ENCODE data around the gene FAM114A2.

FAM114A2 gene

GRCh38 chr5:154063372-154063771 is 24.7 kb upstream of the FAM114A2 start:
- H3K4me1 Mint-ChIP-seq (ENCODE audit: low read depth) = peaks cover 8% of the 10 kb centered on the region
- intact Hi-C loops (cut with micrococcal nuclease) = no loop called here
- H3K27me3 Mint-ChIP-seq = no peaks in the 10 kb centered on the region
- H3K4me3 Mint-ChIP-seq = no peak overlapping the region
- no peaks in the 10 kb centered on the region for H3K36me3 Mint-ChIP-seq (ENCODE audit: low read depth)
- H3K27ac Mint-ChIP-seq = no peak overlapping the region
- H3K9me3 Mint-ChIP-seq = no peaks in the 10 kb centered on the region

- Mint-ChIP-seq H3K4me3 (no peak overlapping the region), H3K27me3 (no peaks in the 10 kb centered on the region), H3K27ac (no peak overlapping the region), H3K4me1 (ENCODE audit: low read depth) (peaks cover 16% of the 10 kb centered on the region), H3K9me3 (no peaks in the 10 kb centered on the region), H3K36me3 (ENCODE audit: low read depth) (peaks cover 8% of the 10 kb centered on the region)
- intact Hi-C loops (cut with micrococcal nuclease) = no loop called here
These were observed 21.9 kb upstream of the FAM114A2 start for GRCh38 chr5:154060606-154061005.

GRCh38 chr5:154059583-154059982 is 20.9 kb upstream of the FAM114A2 start:
- H3K4me1 Mint-ChIP-seq (ENCODE audit: low read depth) = peaks cover 16% of the 10 kb centered on the region
- H3K27me3 Mint-ChIP-seq = no peaks in the 10 kb centered on the region
- H3K36me3 Mint-ChIP-seq (ENCODE audit: low read depth) = peaks cover 18% of the 10 kb centered on the region
- no peak overlapping the region for H3K27ac Mint-ChIP-seq
- no peak overlapping the region for H3K4me3 Mint-ChIP-seq
- no peaks in the 10 kb centered on the region for H3K9me3 Mint-ChIP-seq
- intact Hi-C loops (cut with micrococcal nuclease) = no loop called here

GRCh38 chr5:154059039-154059430 is 20.3 kb upstream of the FAM114A2 start:
- Mint-ChIP-seq H3K27ac (no peak overlapping the region), H3K4me3 (no peak overlapping the region), H3K4me1 (ENCODE audit: low read depth) (peaks cover 16% of the 10 kb centered on the region), H3K9me3 (no peaks in the 10 kb centered on the region), H3K36me3 (ENCODE audit: low read depth) (peaks cover 24% of the 10 kb centered on the region), H3K27me3 (no peaks in the 10 kb centered on the region)
- intact Hi-C loops (cut with micrococcal nuclease) = no loop called here

GRCh38 chr5:154058055-154059038 is 19.6 kb upstream of the FAM114A2 start:
- peaks cover 16% of the 10 kb centered on the region for H3K4me1 Mint-ChIP-seq (ENCODE audit: low read depth)
- intact Hi-C loops (cut with micrococcal nuclease) = no loop called here
- H3K27ac Mint-ChIP-seq = no peak overlapping the region
- no peaks in the 10 kb centered on the region for H3K9me3 Mint-ChIP-seq
- H3K4me3 Mint-ChIP-seq = no peak overlapping the region
- H3K27me3 Mint-ChIP-seq = no peaks in the 10 kb centered on the region
- peaks cover 31% of the 10 kb centered on the region for H3K36me3 Mint-ChIP-seq (ENCODE audit: low read depth)

- no peak overlapping the region for H3K27ac Mint-ChIP-seq
- H3K27me3 Mint-ChIP-seq = no peaks in the 10 kb centered on the region
- H3K4me1 Mint-ChIP-seq (ENCODE audit: low read depth) = peaks cover 16% of the 10 kb centered on the region
- intact Hi-C loops (cut with micrococcal nuclease) = no loop called here
- H3K9me3 Mint-ChIP-seq = no peaks in the 10 kb centered on the region
- peaks cover 54% of the 10 kb centered on the region for H3K36me3 Mint-ChIP-seq (ENCODE audit: low read depth)
- H3K4me3 Mint-ChIP-seq = no peak overlapping the region
These were observed 16.5 kb upstream of the FAM114A2 start for GRCh38 chr5:154055201-154055600.

- Mint-ChIP-seq H3K27me3 (no peaks in the 10 kb centered on the region), H3K4me1 (ENCODE audit: low read depth) (peaks cover 18% of the 10 kb centered on the region), H3K4me3 (no peak overlapping the region), H3K27ac (no peak overlapping the region), H3K9me3 (no peaks in the 10 kb centered on the region), H3K36me3 (ENCODE audit: low read depth) (peaks cover 62% of the 10 kb centered on the region)
- intact Hi-C loops (cut with micrococcal nuclease) = no loop called here
These were observed 14.8 kb upstream of the FAM114A2 start for GRCh38 chr5:154053468-154053867.

GRCh38 chr5:154049636-154050035 is 10.9 kb upstream of the FAM114A2 start:
- peaks cover 61% of the 10 kb centered on the region for H3K36me3 Mint-ChIP-seq (ENCODE audit: low read depth)
- H3K27ac Mint-ChIP-seq = no peak overlapping the region
- H3K27me3 Mint-ChIP-seq = no peaks in the 10 kb centered on the region
- H3K4me1 Mint-ChIP-seq (ENCODE audit: low read depth) = peaks cover 23% of the 10 kb centered on the region
- H3K9me3 Mint-ChIP-seq = no peaks in the 10 kb centered on the region
- intact Hi-C loops (cut with micrococcal nuclease) = no loop called here
- no peak overlapping the region for H3K4me3 Mint-ChIP-seq

GRCh38 chr5:154047324-154047723 is 8.6 kb upstream of the FAM114A2 start:
- intact Hi-C loops (cut with micrococcal nuclease) = no loop called here
- Mint-ChIP-seq H3K27ac (no peak overlapping the region), H3K4me1 (ENCODE audit: low read depth) (peaks cover 28% of the 10 kb centered on the region), H3K9me3 (no peaks in the 10 kb centered on the region), H3K4me3 (no peak overlapping the region), H3K36me3 (ENCODE audit: low read depth) (peaks cover 39% of the 10 kb centered on the region), H3K27me3 (no peaks in the 10 kb centered on the region)

GRCh38 chr5:154046486-154046885 is 7.8 kb upstream of the FAM114A2 start:
- H3K27ac Mint-ChIP-seq = no peak overlapping the region
- intact Hi-C loops (cut with micrococcal nuclease) = no loop called here
- H3K36me3 Mint-ChIP-seq (ENCODE audit: low read depth) = peaks cover 34% of the 10 kb centered on the region
- H3K27me3 Mint-ChIP-seq = no peaks in the 10 kb centered on the region
- H3K4me1 Mint-ChIP-seq (ENCODE audit: low read depth) = peaks cover 35% of the 10 kb centered on the region
- no peak overlapping the region for H3K4me3 Mint-ChIP-seq
- H3K9me3 Mint-ChIP-seq = no peaks in the 10 kb centered on the region

- H3K9me3 Mint-ChIP-seq = no peaks in the 10 kb centered on the region
- H3K4me1 Mint-ChIP-seq (ENCODE audit: low read depth) = peaks cover 40% of the 10 kb centered on the region
- H3K36me3 Mint-ChIP-seq (ENCODE audit: low read depth) = peaks cover 18% of the 10 kb centered on the region
- intact Hi-C loops (cut with micrococcal nuclease) = no loop called here
- H3K27ac Mint-ChIP-seq = no peak overlapping the region
- H3K4me3 Mint-ChIP-seq = no peak overlapping the region
- H3K27me3 Mint-ChIP-seq = no peaks in the 10 kb centered on the region
These were observed 5.9 kb upstream of the FAM114A2 start for GRCh38 chr5:154044581-154044980.

GRCh38 chr5:154044099-154044498 is 5.4 kb upstream of the FAM114A2 start:
- H3K27ac Mint-ChIP-seq = no peak overlapping the region
- intact Hi-C loops (cut with micrococcal nuclease) = no loop called here
- peaks cover 18% of the 10 kb centered on the region for H3K36me3 Mint-ChIP-seq (ENCODE audit: low read depth)
- peaks cover 40% of the 10 kb centered on the region for H3K4me1 Mint-ChIP-seq (ENCODE audit: low read depth)
- no peaks in the 10 kb centered on the region for H3K9me3 Mint-ChIP-seq
- no peak overlapping the region for H3K4me3 Mint-ChIP-seq
- no peaks in the 10 kb centered on the region for H3K27me3 Mint-ChIP-seq

- peaks cover 42% of the 10 kb centered on the region for H3K4me1 Mint-ChIP-seq (ENCODE audit: low read depth)
These were observed 4.1 kb upstream of the FAM114A2 start for GRCh38 chr5:154042766-154043165.

GRCh38 chr5:154039458-154039829 is 734 bp upstream of the FAM114A2 start:
- intact Hi-C loops (cut with micrococcal nuclease) = loop anchor here (2.0 kb wide), 1 partner anchor 405 kb away; the partner anchor contains the start of gene SAP30L
- H3K27me3 Mint-ChIP-seq = no peaks in the 10 kb centered on the region
- H3K27ac Mint-ChIP-seq = peak overlapping the region; percentile 88

More at GRCh38 chr5:154042766-154043165, 4.1 kb upstream of the FAM114A2 start:
- Mint-ChIP-seq H3K36me3 (ENCODE audit: low read depth) (peaks cover 28% of the 10 kb centered on the region), H3K9me3 (no peaks in the 10 kb centered on the region), H3K4me3 (no peak overlapping the region), H3K27me3 (no peaks in the 10 kb centered on the region), H3K27ac (no peak overlapping the region)
- intact Hi-C loops (cut with micrococcal nuclease) = no loop called here

More at GRCh38 chr5:154039458-154039829, 734 bp upstream of the FAM114A2 start:
- Mint-ChIP-seq H3K4me3 (peak overlapping the region; percentile 90), H3K9me3 (no peaks in the 10 kb centered on the region), H3K36me3 (ENCODE audit: low read depth) (peaks cover 11% of the 10 kb centered on the region), H3K4me1 (ENCODE audit: low read depth) (peaks cover 34% of the 10 kb centered on the region)

Measured in dendritic cell treated with granulocyte-macrophage colony-stimulating factor and Interleukin-4, amounts not matched to agents 40 ng/mL and 50 ng/mL, for 4 days (primary cell).